GM12891 (cell line): Measurements from ENCODE around the gene CARD14.
A peak's percentile ranks its signal among the peaks of the same experiment; 100 is the strongest.
"Not testable (repeated sequence)": the region's sequence is repeated elsewhere in the genome, so short reads cannot be mapped to it uniquely, and the experiment has no call there.

Source experiments
- DNase-seq: peaks from one replicate; pipeline ENCODE4 v3.0.0; 2011; ENCODE audit warnings: low spot score; ENCODE audit not compliant: insufficient read length
- FAIRE-seq: peaks from 2 replicates; lab custom pipeline; 2011; peaks lifted over from hg19 to GRCh38; lab: Jason Lieb, UNC
- PAX5 ChIP-seq: IDR thresholded peaks from 2 replicates; pipeline ENCODE4 v1.6.1; 2011; ENCODE audit warnings: low read length, moderate library complexity, mild to moderate bottlenecking; ENCODE audit not compliant: insufficient read depth, severe bottlenecking
- POLR2A ChIP-seq: IDR thresholded peaks from 2 replicates; pipeline ENCODE4 v1.6.1; 2011; ENCODE audit warnings: low read depth, low read length, control low read depth
- POLR2AphosphoS5 ChIP-seq: IDR thresholded peaks from 2 replicates; pipeline ENCODE4 v1.6.1; 2011; ENCODE audit warnings: low read depth, low read length, control low read depth
- POU2F2 ChIP-seq: IDR thresholded peaks from 2 replicates; pipeline ENCODE4 v1.6.1; 2011; ENCODE audit warnings: low read depth, mild to moderate bottlenecking, control low read depth, low read length, moderate library complexity
- SPI1 ChIP-seq: IDR thresholded peaks from 2 replicates; pipeline ENCODE4 v1.6.1; 2011; ENCODE audit warnings: low read depth, low read length, control low read depth
- TAF1 ChIP-seq: IDR thresholded peaks from 2 replicates; pipeline ENCODE4 v1.6.1; 2011; ENCODE audit warnings: low read depth, low read length, control low read depth

The CARD14 gene

GRCh38 chr17:80254396-80255251, 84.8 kb downstream of the CARD14 start:
- TF ChIP-seq TAF1 (no peak), POLR2A (no peak), POLR2AphosphoS5 (no peak), POU2F2 (peak; percentile 54; the same call in 1 of the 2 replicates), PAX5 (peak; percentile 15)
- FAIRE-seq (peak; percentile 93), DNase-seq (no peak)

GRCh38 chr17:80256034-80256350, 86.2 kb downstream of the CARD14 start:
- DNase-seq = no peak
- TF ChIP-seq PAX5 (no peak), TAF1 (no peak), POLR2A (no peak), SPI1 (no peak), POU2F2 (no peak), POLR2AphosphoS5 (no peak)
- FAIRE-seq = no peak

- FAIRE-seq = no peak
- no peak for DNase-seq
- TF ChIP-seq TAF1 (no peak), POU2F2 (no peak), PAX5 (no peak), POLR2A (no peak), POLR2AphosphoS5 (no peak), SPI1 (no peak)
Measured at GRCh38 chr17:80257716-80258213, 87.9 kb downstream of the CARD14 start.

GRCh38 chr17:80258296-80258695, 88.5 kb downstream of the CARD14 start:
- FAIRE-seq, DNase-seq: not testable (repeated sequence)
